SKM-1 (cell line): Measurements from ENCODE around the gene SPATS2L.

Source experiments
- DNase-seq: peaks from one replicate; lab custom pipeline; 2025; ENCODE audit not compliant: unreplicated experiment; lab: John Stamatoyannopoulos, UW

The SPATS2L gene

GRCh38 chr2:200406379-200406778 lies 99.9 kb downstream of the SPATS2L start:
- DNase-seq = no peak

GRCh38 chr2:200408428-200409316 lies 102.2 kb downstream of the SPATS2L start:
- no peak for DNase-seq

DNA sequence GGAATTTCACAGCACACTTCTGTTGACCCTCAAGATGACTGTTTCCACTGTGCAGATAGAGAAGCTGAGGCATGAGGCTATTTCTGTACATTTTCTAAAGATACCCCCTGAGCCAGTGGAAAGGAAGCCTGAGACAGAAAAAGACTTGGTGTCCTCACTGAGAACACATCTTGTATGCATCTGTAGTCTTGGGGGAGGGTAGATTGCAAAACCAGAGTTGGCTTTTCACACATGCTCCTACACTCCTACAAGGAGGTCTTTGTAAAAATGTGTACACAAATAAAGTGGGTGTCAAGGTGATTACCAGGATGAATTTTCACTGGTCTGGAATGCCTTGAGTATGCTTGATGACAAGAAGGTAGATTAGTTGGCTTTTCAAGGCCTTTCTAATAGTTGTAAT lies 105.3 kb downstream of the SPATS2L start:
- DNase-seq = no peak

DNA sequence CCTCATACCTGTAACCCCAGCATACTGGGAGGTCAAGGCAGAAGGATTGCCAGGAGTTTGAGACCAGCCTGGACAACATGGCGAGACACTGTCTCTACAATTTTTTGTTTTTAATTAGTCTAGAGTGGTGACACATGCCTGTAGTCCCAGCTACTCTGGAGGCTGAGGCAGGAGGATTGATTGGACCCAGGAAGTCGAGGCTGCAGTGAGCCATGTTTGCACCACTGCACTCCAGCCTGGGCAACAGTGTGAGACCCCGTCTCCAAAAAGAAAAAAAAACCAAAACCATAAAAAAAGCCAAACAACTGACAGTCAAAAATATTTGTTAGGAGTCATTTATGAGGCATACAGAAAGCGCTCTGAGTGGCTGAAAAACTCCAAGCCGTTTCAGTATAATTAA lies 107.9 kb downstream of the SPATS2L start:
- no peak for DNase-seq

DNA sequence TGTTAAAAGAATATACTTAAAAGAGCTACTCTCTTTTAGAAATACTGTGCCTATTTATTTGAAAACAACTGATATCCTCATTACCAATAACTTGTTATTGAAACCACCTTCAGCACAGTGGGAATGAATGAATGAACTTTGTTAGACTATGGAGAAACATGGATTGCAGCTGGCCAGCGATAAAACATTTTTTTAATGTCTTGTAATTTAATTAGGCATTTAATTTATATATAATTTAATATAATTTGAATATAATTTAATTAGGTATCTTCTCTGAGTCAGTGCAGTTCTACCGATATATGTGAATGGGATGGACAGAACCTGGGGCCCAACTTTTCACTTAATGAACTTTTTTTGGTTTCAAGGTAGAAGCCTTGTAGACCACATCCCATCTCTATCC lies 109.0 kb downstream of the SPATS2L start:
- DNase-seq = no peak

GRCh38 chr2:200416878-200417277 lies 110.4 kb downstream of the SPATS2L start:
- no peak for DNase-seq

DNA sequence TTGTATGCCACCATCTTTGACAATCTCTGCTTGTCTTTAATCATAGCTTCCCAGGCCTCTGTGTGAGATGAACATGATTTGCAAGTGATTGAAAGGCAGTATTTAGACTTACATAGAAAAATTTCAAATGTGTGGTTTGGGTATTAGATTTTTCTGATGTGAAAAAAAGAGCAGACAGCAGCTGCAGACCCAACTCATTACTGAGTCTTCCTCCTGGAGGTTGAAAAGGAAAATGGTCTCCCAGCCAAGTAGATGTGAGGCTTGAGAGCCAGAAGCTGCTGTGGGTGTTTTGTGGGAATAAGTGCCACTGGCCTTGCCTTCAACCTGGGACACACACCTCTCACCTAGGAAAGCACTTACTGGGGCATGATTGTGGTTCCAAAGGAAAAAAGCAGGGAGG lies 110.9 kb downstream of the SPATS2L start:
- no peak for DNase-seq

- no peak for DNase-seq
Measured at GRCh38 chr2:200418399-200418798, 111.9 kb downstream of the SPATS2L start.

- DNase-seq = no peak
Measured at GRCh38 chr2:200419325-200419724, 112.8 kb downstream of the SPATS2L start.

- DNase-seq = no peak
Measured at GRCh38 chr2:200421270-200421669, 114.8 kb downstream of the SPATS2L start.

DNA sequence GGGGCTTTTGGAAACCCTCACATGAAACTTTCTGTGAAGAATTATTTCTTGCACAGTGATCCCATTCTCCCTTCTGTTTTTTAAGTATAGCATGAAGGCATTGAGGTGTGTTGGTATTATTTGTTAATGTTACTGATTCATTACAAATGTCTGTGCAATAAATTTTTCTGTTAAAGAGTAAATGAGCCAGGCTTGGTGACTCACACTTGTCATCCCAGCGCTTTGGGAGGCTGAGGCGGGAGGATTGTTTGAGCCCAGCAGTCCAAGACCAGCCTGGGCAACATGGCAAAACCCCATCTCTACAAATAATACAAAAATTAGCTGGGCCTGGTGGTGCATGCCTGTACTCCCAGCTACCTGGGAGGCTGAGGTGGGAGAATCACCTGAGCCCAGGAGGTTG lies 115.6 kb downstream of the SPATS2L start:
- no peak for DNase-seq

GRCh38 chr2:200422532-200423261 lies 116.2 kb downstream of the SPATS2L start:
- no peak for DNase-seq

GRCh38 chr2:200423541-200423940 lies 117.0 kb downstream of the SPATS2L start:
- no peak for DNase-seq

- DNase-seq = no peak
Measured at GRCh38 chr2:200425026-200425821, 118.7 kb downstream of the SPATS2L start.

GRCh38 chr2:200426754-200427153 lies 120.3 kb downstream of the SPATS2L start:
- no peak for DNase-seq

DNA sequence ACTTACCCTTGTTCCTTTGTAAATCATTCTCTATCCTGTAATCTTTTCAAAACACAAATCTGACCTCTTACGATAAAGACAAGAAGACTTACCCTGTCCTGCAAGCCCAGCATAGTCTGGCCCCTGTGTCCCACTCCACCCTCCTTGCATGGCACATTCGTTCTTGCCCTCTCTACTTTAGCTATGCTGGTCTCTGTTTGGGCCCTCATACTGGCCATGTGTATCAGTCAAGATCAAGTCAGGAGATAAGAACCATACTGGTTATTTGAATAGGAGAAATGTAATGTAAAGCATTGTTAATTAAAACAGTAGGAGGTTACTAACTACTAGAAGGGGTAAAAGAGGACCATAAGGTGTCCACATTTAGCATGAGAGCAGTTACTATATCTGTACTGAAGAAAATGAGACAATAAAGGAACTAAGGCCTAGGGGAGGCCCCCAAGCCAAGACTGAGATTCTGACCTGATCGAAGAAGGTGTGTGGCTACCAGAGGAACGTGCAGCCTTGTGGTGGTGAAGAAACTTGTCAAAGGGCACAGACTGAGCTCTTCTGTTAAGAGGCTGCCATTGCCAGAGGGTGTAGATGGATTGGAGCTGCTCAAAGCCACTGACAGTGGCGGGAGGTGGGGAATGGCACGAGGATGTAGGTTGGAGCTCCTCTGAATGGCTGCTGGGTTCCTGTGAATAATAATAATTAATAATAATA lies 122.6 kb downstream of the SPATS2L start:
- no peak for DNase-seq

GRCh38 chr2:200430017-200430416 lies 123.5 kb downstream of the SPATS2L start:
- no peak for DNase-seq

DNA sequence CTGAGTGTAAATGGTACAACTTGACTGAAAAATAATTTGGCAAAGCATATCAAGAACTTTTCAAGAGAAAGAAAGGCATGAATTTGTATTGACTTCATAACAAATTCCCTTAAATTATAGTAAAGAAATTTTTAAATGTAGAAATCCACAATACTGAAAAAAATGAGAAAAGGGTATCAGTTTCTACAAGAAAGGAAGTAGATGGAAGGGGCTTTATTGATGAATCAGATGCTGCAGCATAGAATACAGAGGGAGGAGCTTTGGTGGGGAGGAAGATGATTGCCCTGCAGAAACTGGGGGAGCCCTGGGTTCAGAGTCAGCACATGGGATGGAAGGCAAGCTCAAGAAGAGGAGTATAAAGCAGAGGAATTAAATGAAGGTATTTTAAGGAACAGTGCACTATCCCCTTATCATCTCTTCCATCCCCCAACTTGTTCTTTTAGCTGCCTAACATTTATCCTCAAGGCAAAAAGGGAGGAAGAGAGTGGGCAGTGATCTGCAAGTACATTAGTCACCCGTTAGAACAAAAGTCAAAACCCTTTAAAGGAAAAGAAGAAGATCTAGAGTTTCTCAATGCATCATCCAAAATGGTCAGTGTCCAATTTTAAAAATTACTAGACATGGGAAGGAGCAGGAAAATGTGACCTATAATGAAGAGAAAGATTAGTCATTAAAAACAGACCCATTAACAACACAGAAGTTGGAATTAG lies 125.7 kb downstream of the SPATS2L start:
- DNase-seq = no peak

GRCh38 chr2:200435379-200435778 lies 128.9 kb downstream of the SPATS2L start:
- DNase-seq = no peak

- DNase-seq = no peak
Measured at GRCh38 chr2:200438251-200438650, 131.8 kb downstream of the SPATS2L start.
